HG03095 (cell line): ENCODE measurements around the gene SWT1.
"Not testable (repeated sequence)": the region's sequence is repeated elsewhere in the genome, so short reads cannot be mapped to it uniquely, and the experiment has no call there.

ENCODE experiments used
- ATAC-seq: cut with Tn5 transposase; IDR thresholded peaks from one replicate; pipeline ENCODE4 v1.9.1; 2021; ENCODE audit warnings: moderate library complexity; ENCODE audit not compliant: unreplicated experiment

Gene SWT1

GRCh38 chr1:185318431-185319138 lies 161.6 kb downstream of the SWT1 start:
- ATAC-seq: no peak

DNA sequence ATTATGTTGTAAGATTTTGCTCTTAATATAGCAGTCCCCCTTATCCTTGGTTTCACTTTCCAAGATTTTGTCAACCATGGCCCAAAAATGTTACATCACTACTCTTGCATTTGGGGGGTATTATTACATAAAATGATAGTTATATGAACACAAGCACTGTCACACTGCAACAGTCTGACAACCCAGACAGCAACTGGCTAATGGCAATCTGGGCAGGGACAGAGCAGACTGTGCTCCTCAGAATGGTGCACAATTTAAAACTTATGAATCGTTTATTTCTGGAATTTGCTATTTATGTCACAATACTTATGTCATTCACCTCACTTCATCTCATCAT lies 162.1 kb downstream of the SWT1 start:
- ATAC-seq: no peak

GRCh38 chr1:185321104-185321503 lies 164.1 kb downstream of the SWT1 start:
- ATAC-seq: not testable (repeated sequence)

DNA sequence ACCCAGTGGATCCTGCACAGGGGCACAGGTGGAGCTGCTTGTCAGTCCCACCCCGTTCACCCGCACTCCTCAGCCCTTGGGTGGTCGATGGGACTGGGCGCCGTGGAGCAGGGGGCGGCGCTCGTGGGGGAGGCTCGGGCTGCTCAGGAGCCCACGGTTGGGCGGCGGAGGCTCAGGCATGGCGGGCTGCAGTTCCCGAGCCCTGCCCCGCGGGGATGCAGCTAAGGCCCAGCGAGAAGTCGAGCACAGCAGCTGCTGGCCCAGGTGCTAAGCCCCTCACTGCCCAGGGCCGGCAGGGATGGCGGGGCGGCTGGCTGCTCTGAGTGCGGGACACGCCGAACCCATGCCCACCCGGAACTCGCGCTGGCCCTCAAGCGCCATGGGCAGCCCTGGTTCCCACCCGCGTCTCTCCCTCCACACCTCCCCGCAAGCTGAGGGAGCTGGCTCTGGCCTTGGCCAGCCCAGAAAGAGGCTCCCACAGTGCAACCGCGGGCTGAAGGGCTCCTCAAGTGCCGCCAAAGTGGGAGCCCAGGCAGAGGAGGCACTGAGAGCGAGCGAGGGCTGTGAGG lies 164.8 kb downstream of the SWT1 start:
- ATAC-seq: not testable (repeated sequence)

DNA sequence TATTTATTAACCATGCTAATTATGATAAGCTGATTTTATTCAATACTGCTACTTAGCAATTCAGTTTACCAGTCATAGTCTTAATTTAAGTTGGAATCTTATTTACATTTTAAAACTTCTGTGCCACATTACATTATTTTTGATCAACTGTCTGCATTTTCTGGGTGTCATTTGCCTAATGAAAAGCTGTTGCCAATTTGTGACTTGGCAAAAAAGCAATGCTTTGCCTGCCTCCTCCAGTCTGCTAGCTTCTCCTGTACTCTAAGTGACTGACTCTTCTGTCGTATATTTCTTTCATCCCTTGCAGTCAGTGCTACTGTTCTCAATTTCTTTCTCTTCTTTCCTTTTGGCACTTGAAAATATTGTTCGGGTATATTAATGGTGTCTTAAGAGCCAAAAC lies 165.7 kb downstream of the SWT1 start:
- ATAC-seq: no peak

DNA sequence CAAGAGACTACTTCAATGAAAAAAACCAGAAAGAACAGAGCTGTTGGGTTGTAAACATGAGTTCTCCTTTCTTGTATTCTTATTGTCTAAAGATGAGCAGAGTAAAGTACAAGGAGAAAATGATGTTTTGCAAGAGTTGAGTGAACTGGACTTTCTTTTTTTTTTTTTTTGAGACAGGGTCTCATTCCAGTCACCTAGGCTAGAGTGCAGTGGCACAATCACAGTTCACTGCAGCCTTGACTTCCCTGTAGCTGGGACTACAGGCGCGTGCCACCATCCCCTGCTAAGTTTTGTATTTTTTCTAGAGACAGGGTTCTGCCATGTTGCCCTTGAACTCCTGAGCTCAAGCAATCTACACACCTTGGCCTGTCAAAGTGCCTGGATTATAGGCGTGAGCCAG lies 167.2 kb downstream of the SWT1 start:
- ATAC-seq: no peak

- no peak for ATAC-seq
Measured at GRCh38 chr1:185325413-185325812, 168.4 kb downstream of the SWT1 start.

- ATAC-seq: no peak
Measured at GRCh38 chr1:185328255-185328654, 171.3 kb downstream of the SWT1 start.

- ATAC-seq: no peak
Measured at GRCh38 chr1:185334182-185334581, 177.2 kb downstream of the SWT1 start.

DNA sequence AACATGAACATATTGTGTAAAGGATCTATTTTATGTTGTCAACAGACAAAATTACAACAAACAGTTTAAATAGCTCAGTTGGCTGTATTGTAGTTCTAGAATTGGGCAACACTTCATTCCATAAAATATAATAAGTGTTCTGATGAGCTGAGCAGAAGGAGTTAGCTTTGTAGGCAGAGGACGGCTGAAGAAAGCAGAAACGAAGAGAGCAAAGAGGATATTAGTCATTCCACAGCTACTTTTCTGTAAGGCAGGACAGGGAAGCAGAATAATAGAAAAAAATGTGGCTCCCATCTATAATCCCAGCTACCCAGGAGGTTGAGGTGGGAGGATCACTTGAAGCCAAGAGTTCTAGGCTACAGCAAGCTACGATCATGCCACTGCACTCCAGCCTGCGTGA lies 180.3 kb downstream of the SWT1 start:
- ATAC-seq: no peak

DNA sequence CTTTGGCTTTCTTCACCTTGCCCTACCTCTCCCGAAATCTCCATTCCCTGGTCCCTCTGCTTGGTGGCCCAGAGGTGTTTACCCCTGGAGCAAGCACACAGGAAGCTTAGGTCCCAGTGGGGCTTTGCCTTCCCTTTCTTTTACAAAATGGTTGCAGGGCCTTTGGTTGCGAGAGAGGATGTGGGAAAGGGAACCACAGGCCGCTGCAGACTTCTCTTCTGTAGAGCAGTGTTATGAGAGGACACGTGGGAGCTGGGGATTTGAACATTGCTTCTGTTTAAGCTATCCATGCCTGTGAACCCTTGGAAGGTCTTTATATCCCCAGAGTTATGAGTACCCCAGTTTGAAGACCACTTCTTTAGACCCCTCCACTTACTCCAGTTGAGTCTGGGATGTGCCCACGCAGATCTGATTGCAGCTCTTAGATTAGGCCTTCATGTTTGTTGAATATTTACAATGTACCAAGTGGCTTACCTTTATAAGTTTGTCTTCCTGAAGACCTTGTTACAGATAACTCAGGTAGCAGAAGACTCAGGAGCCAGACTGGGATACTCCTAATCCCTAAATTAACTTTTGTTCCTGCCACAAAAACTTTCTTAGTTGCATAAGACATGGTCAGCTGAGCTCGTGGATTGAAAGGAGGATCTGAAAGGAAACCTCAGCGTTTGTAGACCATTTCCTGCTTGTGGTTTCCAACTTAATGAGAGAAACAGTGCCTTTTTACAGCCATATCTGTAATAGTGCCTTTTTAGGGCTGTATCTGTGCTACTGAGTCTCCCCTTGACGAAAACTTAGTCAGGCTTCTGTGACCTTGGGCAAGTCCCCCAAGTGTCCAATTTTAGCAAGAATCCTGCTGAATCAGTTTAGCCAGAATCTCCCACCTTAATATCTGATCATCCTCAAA lies 182.0 kb downstream of the SWT1 start:
- ATAC-seq: peak; percentile 96

DNA sequence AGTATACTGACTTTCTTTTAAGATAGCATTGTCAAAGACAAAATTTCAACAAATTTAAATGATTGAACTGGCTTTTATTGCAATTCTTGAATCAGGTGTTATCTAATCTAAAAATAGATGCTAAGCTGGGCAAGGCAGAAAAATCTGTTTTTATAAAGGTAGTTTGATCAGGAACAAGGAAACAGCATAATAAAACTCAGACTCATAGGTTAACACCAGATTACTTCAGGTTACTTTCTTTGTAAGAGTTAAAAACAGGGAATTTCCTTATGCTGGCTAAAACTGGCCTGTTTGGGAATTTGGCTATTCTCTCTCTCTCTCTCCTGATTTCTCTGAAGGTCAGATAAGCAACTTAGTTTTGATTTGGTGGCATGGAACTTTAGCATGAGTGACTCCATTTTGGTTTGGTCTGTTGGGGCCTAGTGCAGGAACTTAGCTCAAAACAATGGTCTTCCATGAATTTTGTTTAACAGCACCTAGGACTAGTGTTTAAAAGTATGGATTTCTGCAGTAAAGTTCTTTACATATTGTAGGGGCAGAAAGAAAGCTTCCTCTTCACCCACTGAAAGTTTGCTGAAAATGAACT lies 184.3 kb downstream of the SWT1 start:
- no peak for ATAC-seq
